ENCODE results near the gene RIN2. TPM values are rescaled to one million over a fixed set of nuclear protein-coding genes. Genes with fewer than 3 reads are reported as not detected.
A peak's percentile ranks its signal among the peaks of the same experiment; 100 is the strongest.

RIN2 gene, protein sequence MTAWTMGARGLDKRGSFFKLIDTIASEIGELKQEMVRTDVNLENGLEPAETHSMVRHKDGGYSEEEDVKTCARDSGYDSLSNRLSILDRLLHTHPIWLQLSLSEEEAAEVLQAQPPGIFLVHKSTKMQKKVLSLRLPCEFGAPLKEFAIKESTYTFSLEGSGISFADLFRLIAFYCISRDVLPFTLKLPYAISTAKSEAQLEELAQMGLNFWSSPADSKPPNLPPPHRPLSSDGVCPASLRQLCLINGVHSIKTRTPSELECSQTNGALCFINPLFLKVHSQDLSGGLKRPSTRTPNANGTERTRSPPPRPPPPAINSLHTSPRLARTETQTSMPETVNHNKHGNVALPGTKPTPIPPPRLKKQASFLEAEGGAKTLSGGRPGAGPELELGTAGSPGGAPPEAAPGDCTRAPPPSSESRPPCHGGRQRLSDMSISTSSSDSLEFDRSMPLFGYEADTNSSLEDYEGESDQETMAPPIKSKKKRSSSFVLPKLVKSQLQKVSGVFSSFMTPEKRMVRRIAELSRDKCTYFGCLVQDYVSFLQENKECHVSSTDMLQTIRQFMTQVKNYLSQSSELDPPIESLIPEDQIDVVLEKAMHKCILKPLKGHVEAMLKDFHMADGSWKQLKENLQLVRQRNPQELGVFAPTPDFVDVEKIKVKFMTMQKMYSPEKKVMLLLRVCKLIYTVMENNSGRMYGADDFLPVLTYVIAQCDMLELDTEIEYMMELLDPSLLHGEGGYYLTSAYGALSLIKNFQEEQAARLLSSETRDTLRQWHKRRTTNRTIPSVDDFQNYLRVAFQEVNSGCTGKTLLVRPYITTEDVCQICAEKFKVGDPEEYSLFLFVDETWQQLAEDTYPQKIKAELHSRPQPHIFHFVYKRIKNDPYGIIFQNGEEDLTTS
- 10 to 100 TPM; 20.4 to 34.0 TPM for total RNA-seq

- intact Hi-C loops (cut with DNase I) = no loop called here
- DNase-seq = peak in 1 of 4 donors; percentile 79
- TF ChIP-seq POLR2A (IDR thresholded peaks at IDR 0.05) = peak in 2 of 3 donors; percentile 53 to 78
- no peak for TF ChIP-seq CTCF (IDR thresholded peaks at IDR 0.05)
These were observed at the start of gene RIN2 for GRCh38 chr20:19758133-19758500. Gene RIN2, plus strand, starts transcription at chr20:19758258. Its CDS starts 131,344 bp downstream, at chr20:19889602.

DNA sequence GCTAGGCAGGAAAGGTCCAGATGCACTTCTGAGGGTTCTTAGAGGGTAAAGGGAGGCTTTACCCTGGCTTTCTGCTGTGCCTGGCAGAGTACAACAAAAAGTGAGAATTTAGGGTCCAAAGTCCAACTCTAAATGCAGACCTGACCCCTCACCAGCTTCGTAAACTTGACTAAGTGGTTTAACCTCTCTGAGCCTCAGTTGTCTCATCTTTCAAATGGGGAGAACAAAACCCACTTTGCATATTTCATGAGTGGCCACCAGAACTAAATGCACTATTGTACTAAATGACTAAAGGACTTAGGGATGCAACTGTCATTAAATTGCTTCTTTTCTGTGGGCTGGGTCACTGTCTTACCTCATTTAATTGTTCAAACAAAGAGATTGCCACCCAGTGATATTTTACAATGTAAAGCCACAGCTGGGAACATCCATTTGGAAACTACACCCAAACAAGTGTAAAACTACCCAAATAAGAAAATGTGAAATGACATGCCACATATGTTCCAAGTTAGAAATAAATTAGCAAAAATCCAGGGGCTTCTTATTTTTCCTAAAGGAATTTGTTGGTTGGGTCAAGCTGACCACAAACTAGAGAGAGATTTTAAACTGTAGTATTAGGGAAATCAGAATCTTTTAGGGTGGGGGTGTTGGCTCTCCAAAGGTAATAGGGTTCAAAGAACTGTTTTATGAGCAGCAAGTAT, 48.3 kb upstream of the RIN2 start:
- TF ChIP-seq CTCF (IDR thresholded peaks at IDR 0.05) (no peak), POLR2A (IDR thresholded peaks at IDR 0.05) (no peak)
- WGBS, 2 donors = 11 to 63% methylated on average over 1 of the region's 1 CpG
- no peaks in the 10 kb centered on the region for H3K9me3 ChIP-seq
- H3K27me3 ChIP-seq = no peaks in the 10 kb centered on the region
- DNase-seq = no peak
- H3K4me1 ChIP-seq = no peaks in the 10 kb centered on the region
- no peak overlapping the region for H3K4me3 ChIP-seq
- intact Hi-C loops (cut with DNase I) = no loop called here
- H3K27ac ChIP-seq = no peak overlapping the region
- no peak for ATAC-seq
- H3K36me3 ChIP-seq (replicated peaks in 1 of 2; ENCODE audit: insufficient read depth in 1 of 2, low read depth in 2 of 2) = no peaks in the 10 kb centered on the region

More at GRCh38 chr20:19758133-19758500, at the start of gene RIN2:
- peaks cover 47% of the 10 kb centered on the region for H3K4me1 ChIP-seq
- H3K27me3 ChIP-seq = no peaks in the 10 kb centered on the region
- peak; percentile 58 for ATAC-seq
- WGBS, 2 donors = 0 to 2% methylated on average over 6 to 25 of the region's 25 CpGs
- peak within 1 kb of the TSS; percentile 89 to 97 (median 92) for H3K27ac ChIP-seq
- H3K4me3 ChIP-seq = peak within 1 kb of the TSS; percentile 68 to 80
- H3K36me3 ChIP-seq (replicated peaks in 1 of 2; ENCODE audit: insufficient read depth in 1 of 2, low read depth in 2 of 2) = no peaks in the 10 kb centered on the region
- H3K9me3 ChIP-seq = no peaks in the 10 kb centered on the region

GRCh38 chr20:19710336-19711120, 47.5 kb upstream of the RIN2 start:
- ATAC-seq = no peak
- WGBS, 2 donors = 61 to 68% methylated on average over 5 of the region's 5 CpGs
- no peak for TF ChIP-seq POLR2A (IDR thresholded peaks at IDR 0.05)
- TF ChIP-seq CTCF (IDR thresholded peaks at IDR 0.05) = no peak

DNA sequence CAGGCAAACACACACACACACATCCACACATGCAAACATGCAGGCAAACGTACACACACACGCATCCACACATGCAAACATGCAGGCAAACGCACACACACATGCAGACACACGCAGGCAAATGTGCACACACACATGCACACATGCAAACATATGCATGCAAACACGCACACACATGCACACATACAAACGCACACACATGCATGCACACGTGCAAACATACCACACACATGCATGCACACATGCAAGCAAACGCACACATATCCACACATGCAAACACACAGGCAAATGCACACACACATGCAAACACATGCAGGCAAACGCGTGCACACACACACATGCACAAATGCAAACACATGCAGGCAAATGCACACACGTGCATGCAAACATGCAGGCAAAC, 46.9 kb upstream of the RIN2 start:
- Histone ChIP-seq H3K36me3 (replicated peaks in 1 of 2; ENCODE audit: insufficient read depth in 1 of 2, low read depth in 2 of 2) (no peaks in the 10 kb centered on the region), H3K4me1 (no peaks in the 10 kb centered on the region), H3K27ac (no peak overlapping the region), H3K27me3 (no peaks in the 10 kb centered on the region), H3K9me3 (no peaks in the 10 kb centered on the region), H3K4me3 (no peak overlapping the region)
- TF ChIP-seq POLR2A (IDR thresholded peaks at IDR 0.05) = no peak
- no peak for TF ChIP-seq CTCF (IDR thresholded peaks at IDR 0.05)
- ATAC-seq (no peak), DNase-seq (no peak)
- intact Hi-C loops (cut with DNase I) = no loop called here
- 81 to 83% methylated on average over 11 of the region's 11 CpGs for WGBS, 2 donors

More at GRCh38 chr20:19710336-19711120, 47.5 kb upstream of the RIN2 start:
- no peaks in the 10 kb centered on the region for H3K27me3 ChIP-seq
- H3K4me1 ChIP-seq = no peaks in the 10 kb centered on the region
- H3K36me3 ChIP-seq (replicated peaks in 1 of 2; ENCODE audit: insufficient read depth in 1 of 2, low read depth in 2 of 2) = no peaks in the 10 kb centered on the region
- no peak overlapping the region for H3K4me3 ChIP-seq
- no peak for DNase-seq
- H3K27ac ChIP-seq = no peak overlapping the region
- intact Hi-C loops (cut with DNase I) = no loop called here
- H3K9me3 ChIP-seq = no peaks in the 10 kb centered on the region
